Upper lobe of left lung (tissue), 6 donors: Measurements from ENCODE around the gene UBR4. TPM values are rescaled to one million over a fixed set of nuclear protein-coding genes. Genes with fewer than 3 reads are reported as not detected.

ENCODE experiments used
- ATAC-seq, 2 donors: fragments of 200-7000 bp; cut with Tn5 transposase; one replicate each; pipeline ENCODE4 v1.9.1; 2022; ENCODE audit warnings: mild to moderate bottlenecking in 2 of 2, moderate library complexity in 2 of 2; ENCODE audit not compliant: low FRiP score in 2 of 2
- DNase-seq, 2 donors: peaks; one replicate each; pipeline ENCODE4 v3.0.0-alpha.2; 2019 to 2020
- H3K27ac ChIP-seq, 4 donors: fragments of 200-600 bp; sonication (generic); one replicate each; pipeline ENCODE4 v1.5.1; 2016 to 2019
- H3K27me3 ChIP-seq, 4 donors: fragments of 200-600 bp; sonication (generic); one replicate each; pipeline ENCODE4 v1.5.1; 2017 to 2019
- H3K36me3 ChIP-seq, 4 donors: fragments of 200-600 bp; sonication (generic); one replicate each; pipeline ENCODE4 v1.5.1; 2016 to 2019
- H3K4me1 ChIP-seq, 4 donors: fragments of 200-600 bp; sonication (generic); one replicate each; pipeline ENCODE4 v1.5.1; 2018 to 2019
- H3K4me3 ChIP-seq, 4 donors: fragments of 200-600 bp; sonication (generic); one replicate each; pipeline ENCODE4 v1.5.1; 2017 to 2019; ENCODE audit warnings: mild to moderate bottlenecking in 2 of 4, moderate library complexity in 1 of 4
- H3K9me3 ChIP-seq, 4 donors: fragments of 200-600 bp; sonication (generic); one replicate each; pipeline ENCODE4 v1.5.1; 2018 to 2019
- EP300 ChIP-seq, 4 donors: sonication (generic); formaldehyde crosslinking; IDR thresholded peaks; one replicate each; pipeline ENCODE4 v1.5.1; 2017; ENCODE audit warnings: antibody characterized with exemption in 4 of 4, control low read depth in 2 of 4
- POLR2A ChIP-seq, 4 donors: fragments of 450-650 bp; IDR thresholded peaks; one replicate each; pipeline ENCODE4 v1.5.1; 2016 to 2017; ENCODE audit warnings: antibody characterized with exemption in 4 of 4, mild to moderate bottlenecking in 2 of 4
- POLR2AphosphoS5 ChIP-seq, 2 donors: sonication (generic); formaldehyde crosslinking; IDR thresholded peaks; one replicate each; pipeline ENCODE4 v1.5.1; 2017; ENCODE audit warnings: antibody characterized with exemption in 2 of 2
- WGBS, 2 donors: methylation state at CpG; one replicate each; pipeline ENCODE4 v1.1.5; 2017 to 2018; 5-methylcytosine and 5-hydroxymethylcytosine counted together
- total RNA-seq, 6 donors: library from RNA; depleted of rRNA in 4 of 6; stranded (reverse); fragments of >200 nt in 4 of 6; gene quantifications; one replicate each; pipeline versions ENCODE4 v1.1.0 to v1.2.1, GENCODE V29; 2016 to 2021
- TF ChIP-seq, protein P1 (sequence below), 6 experiments: fragments of 450-650 bp in 4 of 6; fragments of 200-600 bp in 2 of 6; sonication (generic) in 2 of 6; IDR thresholded peaks; one replicate each; pipeline ENCODE4 v1.5.1; 2016 to 2019; ENCODE audit warnings: antibody characterized with exemption in 6 of 6
- donor health status: DM: no; HTN: no; CAD: no; lungs with moderate emphysema.
- donor health status: DM: no; HTN: yes; CAD: no; lungs with severe emphysema.

UBR4 gene
- total RNA-seq, 6 donors from 2014 or later: 101 to 317 (median 135) TPM

DNA sequence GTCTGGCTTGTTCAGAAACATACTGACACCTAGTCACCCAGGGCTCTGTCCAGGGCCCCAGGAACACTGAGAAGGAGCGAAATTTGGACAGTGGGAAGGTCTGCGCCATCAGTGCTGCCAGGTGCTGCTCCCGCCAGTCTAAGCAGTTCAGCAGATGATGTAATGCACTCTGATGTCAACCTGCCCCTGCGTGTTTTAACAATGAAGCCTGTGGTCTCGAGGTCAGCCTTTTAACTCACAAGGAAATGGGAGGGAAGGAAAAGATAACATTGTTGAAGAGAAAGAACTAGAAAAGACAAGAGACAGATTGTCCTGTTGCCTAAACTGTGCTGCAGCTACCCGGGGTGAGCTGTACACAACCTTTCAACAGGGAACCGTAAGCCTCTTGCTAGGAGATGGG lies 127.0 kb downstream of the UBR4 start:
- TF ChIP-seq, protein P1, sequence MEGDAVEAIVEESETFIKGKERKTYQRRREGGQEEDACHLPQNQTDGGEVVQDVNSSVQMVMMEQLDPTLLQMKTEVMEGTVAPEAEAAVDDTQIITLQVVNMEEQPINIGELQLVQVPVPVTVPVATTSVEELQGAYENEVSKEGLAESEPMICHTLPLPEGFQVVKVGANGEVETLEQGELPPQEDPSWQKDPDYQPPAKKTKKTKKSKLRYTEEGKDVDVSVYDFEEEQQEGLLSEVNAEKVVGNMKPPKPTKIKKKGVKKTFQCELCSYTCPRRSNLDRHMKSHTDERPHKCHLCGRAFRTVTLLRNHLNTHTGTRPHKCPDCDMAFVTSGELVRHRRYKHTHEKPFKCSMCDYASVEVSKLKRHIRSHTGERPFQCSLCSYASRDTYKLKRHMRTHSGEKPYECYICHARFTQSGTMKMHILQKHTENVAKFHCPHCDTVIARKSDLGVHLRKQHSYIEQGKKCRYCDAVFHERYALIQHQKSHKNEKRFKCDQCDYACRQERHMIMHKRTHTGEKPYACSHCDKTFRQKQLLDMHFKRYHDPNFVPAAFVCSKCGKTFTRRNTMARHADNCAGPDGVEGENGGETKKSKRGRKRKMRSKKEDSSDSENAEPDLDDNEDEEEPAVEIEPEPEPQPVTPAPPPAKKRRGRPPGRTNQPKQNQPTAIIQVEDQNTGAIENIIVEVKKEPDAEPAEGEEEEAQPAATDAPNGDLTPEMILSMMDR (IDR thresholded peaks at IDR 0.05): no peak
- peak in 1 of 2 donors; percentile 23 for TF ChIP-seq POLR2AphosphoS5 (IDR thresholded peaks at IDR 0.05)
- no peak for TF ChIP-seq EP300 (IDR thresholded peaks at IDR 0.05)
- no peak for TF ChIP-seq POLR2A (IDR thresholded peaks at IDR 0.05)
- DNase-seq (no peak), ATAC-seq (no peak)
- no peaks in the 10 kb centered on the region for H3K9me3 ChIP-seq
- H3K4me3 ChIP-seq: no peak overlapping the region
- H3K27me3 ChIP-seq: no peaks in the 10 kb centered on the region
- peaks cover 51 to 99% (median 75%) of the 10 kb centered on the region in 4 donors for H3K36me3 ChIP-seq
- H3K27ac ChIP-seq: peak overlapping the region; percentile 8 to 83 (median 68)
- H3K4me1 ChIP-seq: peaks cover 21 to 49% (median 40%) of the 10 kb centered on the region in 4 donors
- WGBS, 2 donors: 64 to 66% methylated on average over 7 of the region's 7 CpGs

GRCh38 chr1:19081218-19081893 lies 128.7 kb downstream of the UBR4 start:
- no peaks in the 10 kb centered on the region for H3K27me3 ChIP-seq
- no peaks in the 10 kb centered on the region for H3K9me3 ChIP-seq
- peaks cover 21 to 35% (median 30%) of the 10 kb centered on the region in 4 donors for H3K4me1 ChIP-seq

DNA sequence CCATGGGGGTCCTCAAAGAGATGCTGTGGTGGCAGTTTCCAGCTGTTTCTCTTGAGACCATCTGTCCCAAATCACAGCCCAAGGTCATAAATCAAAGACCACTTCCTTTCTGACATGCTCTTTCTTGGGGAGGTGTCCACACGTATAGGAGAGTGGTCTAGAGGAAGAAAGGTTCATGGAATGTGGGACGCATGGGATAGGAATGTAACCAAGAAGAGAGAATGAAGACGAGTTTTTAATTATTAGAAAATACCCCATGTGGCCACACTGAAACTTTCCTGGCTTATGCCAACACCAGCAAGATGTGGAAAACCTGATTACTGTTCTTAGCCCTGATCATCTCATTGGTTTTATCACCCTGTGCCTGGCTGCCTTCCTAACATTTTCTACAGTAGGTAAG lies 129.3 kb downstream of the UBR4 start:
- Histone ChIP-seq H3K4me3 (peak overlapping the region in 1 of 4 donors; percentile 40), H3K36me3 (peaks cover 58 to 99% (median 78%) of the 10 kb centered on the region in 4 donors)

More at GRCh38 chr1:19081218-19081893, 128.7 kb downstream of the UBR4 start:
- H3K36me3 ChIP-seq: peaks cover 57 to 99% (median 77%) of the 10 kb centered on the region in 4 donors
- peak overlapping the region; percentile 71 to 83 (median 76) for H3K27ac ChIP-seq
- H3K4me3 ChIP-seq: peak overlapping the region in 3 of 4 donors; percentile 2 to 40 (median 11)
- ATAC-seq: peak; percentile 3 to 91
- peak in 1 of 2 donors; percentile 69 for DNase-seq
- TF ChIP-seq, protein P1 (IDR thresholded peaks at IDR 0.05): no peak
- TF ChIP-seq POLR2AphosphoS5 (IDR thresholded peaks at IDR 0.05) (peak in 1 of 2 donors; percentile 41), EP300 (IDR thresholded peaks at IDR 0.05) (peak in 2 of 4 donors; percentile 25 to 28)
- 53 to 54% methylated on average over 15 to 21 of the region's 21 CpGs for WGBS, 2 donors

DNA sequence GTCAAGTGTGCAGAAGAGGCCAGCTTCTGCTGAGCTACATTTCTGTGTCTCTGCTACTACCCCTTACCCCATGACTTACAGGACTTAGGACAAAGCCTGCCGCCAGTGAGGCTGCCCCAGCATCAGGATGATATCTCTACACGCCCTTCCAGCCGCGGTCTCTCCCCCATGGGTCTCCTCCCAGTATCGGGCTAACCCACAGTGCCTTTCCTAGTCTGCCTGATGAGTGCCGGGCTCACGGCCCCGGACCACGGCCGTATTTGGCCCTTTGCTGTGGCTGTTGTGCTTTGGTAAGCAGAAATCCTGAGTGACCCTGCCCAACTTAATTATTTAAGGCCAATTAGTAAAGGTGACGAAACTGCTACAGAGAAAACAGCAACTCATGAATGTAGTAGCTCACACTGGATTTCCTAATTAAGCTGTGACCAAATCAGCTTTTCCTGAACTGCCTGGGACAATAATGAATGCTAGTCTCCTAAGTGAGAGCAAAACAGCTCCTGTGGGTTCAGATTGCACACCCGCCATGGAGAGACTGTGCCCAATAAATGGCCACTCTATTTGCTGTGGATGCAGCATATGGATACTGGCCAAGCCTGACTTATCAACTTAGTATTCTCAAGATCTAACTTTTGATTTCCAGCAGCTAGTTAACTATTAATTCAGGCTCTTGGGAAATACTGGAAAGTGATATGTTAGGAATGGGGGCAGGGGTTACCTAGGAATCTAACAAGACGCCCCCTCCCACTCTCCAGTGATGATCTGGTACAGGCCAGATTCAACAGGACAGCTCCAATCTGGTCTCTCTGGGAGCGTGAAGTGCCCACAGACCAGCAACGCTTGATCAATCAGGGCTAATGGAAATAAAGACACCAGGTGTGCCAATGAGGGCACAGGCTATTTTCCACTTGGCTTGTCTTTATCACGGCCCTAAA lies 130.3 kb downstream of the UBR4 start:
- peak overlapping the region; percentile 14 to 83 (median 76) for H3K27ac ChIP-seq
- WGBS, 2 donors: 67 to 78% methylated on average over 6 to 16 of the region's 16 CpGs
- ATAC-seq (no peak), DNase-seq (no peak)
- H3K4me3 ChIP-seq: no peak overlapping the region
- TF ChIP-seq EP300 (IDR thresholded peaks at IDR 0.05) (no peak), POLR2AphosphoS5 (IDR thresholded peaks at IDR 0.05) (no peak), POLR2A (IDR thresholded peaks at IDR 0.05) (no peak)
- TF ChIP-seq, protein P1 (IDR thresholded peaks at IDR 0.05): no peak
- H3K27me3 ChIP-seq: no peaks in the 10 kb centered on the region
- H3K4me1 ChIP-seq: peaks cover 21 to 47% (median 38%) of the 10 kb centered on the region in 4 donors
- H3K36me3 ChIP-seq: peaks cover 49 to 99% (median 80%) of the 10 kb centered on the region in 4 donors
- H3K9me3 ChIP-seq: no peaks in the 10 kb centered on the region

More for the DNA sequence above, 129.3 kb downstream of the UBR4 start:
- Histone ChIP-seq H3K27me3 (no peaks in the 10 kb centered on the region), H3K9me3 (no peaks in the 10 kb centered on the region), H3K4me1 (peaks cover 21 to 38% (median 30%) of the 10 kb centered on the region in 4 donors), H3K27ac (peak overlapping the region; percentile 71 to 83 (median 76))
- TF ChIP-seq EP300 (IDR thresholded peaks at IDR 0.05) (no peak), POLR2AphosphoS5 (IDR thresholded peaks at IDR 0.05) (no peak), POLR2A (IDR thresholded peaks at IDR 0.05) (no peak)
- TF ChIP-seq, protein P1 (IDR thresholded peaks at IDR 0.05): no peak
- 70 to 76% methylated on average over 3 of the region's 3 CpGs for WGBS, 2 donors
- ATAC-seq (no peak), DNase-seq (no peak)
